RKO (cell line): ENCODE results near the gene NXT2.
A peak's percentile ranks its signal among the peaks of the same experiment; 100 is the strongest.
"Not testable (repeated sequence)": the region's sequence is repeated elsewhere in the genome, so short reads cannot be mapped to it uniquely, and the experiment has no call there.

Experiments
- DNase-seq: peaks from one replicate; pipeline ENCODE4 v3.0.0-alpha.2; 2016; ENCODE audit warnings: low spot score

Gene NXT2

GRCh38 chrX:109536439-109537323 lies at the start of gene NXT2:
Gene NXT2 (plus strand): TSS chrX:109536844. CDS start chrX:109537007, 163 bp downstream.
- DNase-seq: peak; percentile 90

GRCh38 chrX:109487640-109488039 lies 49.0 kb upstream of the NXT2 start:
- no peak for DNase-seq

- no peak for DNase-seq
These were observed 47.5 kb upstream of the NXT2 start for GRCh38 chrX:109489174-109489573.

GRCh38 chrX:109498434-109498833 lies 38.2 kb upstream of the NXT2 start:
- DNase-seq: no peak

GRCh38 chrX:109501176-109501575 lies 35.5 kb upstream of the NXT2 start:
- DNase-seq: no peak

DNA sequence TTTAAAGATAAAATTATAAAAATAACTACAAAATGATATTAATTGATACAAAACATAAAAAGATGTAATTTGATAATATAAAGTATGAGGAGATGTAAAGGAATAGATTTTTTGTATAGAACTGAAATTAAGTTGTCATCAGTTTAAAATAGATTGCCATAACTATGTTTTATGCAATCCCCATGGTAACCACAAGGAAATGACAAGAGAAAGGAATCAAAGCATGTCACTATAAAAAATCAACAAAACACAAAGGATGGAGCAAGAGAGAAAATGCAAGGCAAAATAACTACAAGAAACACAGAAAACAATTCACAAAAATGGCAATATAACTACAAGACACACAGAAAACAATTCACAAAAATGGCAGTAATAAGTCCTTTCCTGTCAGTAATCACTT lies 27.7 kb upstream of the NXT2 start:
- no peak for DNase-seq

- no peak for DNase-seq
These were observed 25.5 kb upstream of the NXT2 start for GRCh38 chrX:109511113-109511512.

- DNase-seq: no peak
These were observed 17.6 kb upstream of the NXT2 start for GRCh38 chrX:109519001-109519400.

GRCh38 chrX:109533005-109533404 lies 3.6 kb upstream of the NXT2 start:
- no peak for DNase-seq

DNA sequence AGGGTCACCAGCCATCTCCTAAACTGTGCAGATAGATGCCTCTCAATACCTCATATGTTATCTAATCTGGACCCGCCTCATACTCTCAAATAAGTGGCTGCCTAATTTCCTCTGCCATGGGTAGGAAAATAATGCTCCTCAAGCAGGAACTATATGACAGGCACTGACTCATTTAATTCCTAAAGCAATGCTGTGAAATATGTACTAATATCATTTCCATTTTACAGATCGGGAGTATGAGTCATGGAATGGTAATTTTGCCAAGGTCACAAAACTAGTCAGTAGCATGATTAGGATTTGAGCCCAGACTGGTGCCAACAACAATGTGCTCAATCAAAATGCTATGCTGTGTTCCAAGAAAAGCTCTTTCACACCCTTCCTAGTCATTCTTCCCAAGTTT lies 3.0 kb upstream of the NXT2 start:
- peak; percentile 78 for DNase-seq

GRCh38 chrX:109534933-109535332 lies 1.7 kb upstream of the NXT2 start:
- DNase-seq: no peak

GRCh38 chrX:109535578-109535977 lies 1.1 kb upstream of the NXT2 start:
- no peak for DNase-seq

GRCh38 chrX:109537324-109537665 lies 651 bp downstream of the NXT2 start:
- DNase-seq: peak; percentile 49

GRCh38 chrX:109539007-109539406 lies 2.4 kb downstream of the NXT2 start:
- DNase-seq: not testable (repeated sequence)

DNA sequence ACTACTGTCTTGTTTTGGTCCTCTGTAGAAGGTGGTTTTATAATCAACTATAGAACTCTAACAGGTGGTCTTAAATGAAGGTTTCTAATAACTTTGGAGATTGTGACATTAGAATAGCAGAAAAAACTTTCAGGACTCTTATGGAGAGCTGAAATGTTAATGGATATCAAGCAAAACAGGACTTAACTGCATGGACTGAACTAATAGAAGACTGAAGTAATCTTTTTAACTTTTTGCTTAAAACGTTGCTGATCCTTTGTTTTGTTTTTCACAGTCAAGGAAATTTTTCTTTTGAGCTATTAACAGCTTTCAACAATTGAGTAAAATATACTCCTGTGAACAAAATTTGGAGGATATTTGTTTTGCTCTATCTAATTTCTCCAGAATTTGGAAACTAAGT lies 17.2 kb downstream of the NXT2 start:
- no peak for DNase-seq

DNA sequence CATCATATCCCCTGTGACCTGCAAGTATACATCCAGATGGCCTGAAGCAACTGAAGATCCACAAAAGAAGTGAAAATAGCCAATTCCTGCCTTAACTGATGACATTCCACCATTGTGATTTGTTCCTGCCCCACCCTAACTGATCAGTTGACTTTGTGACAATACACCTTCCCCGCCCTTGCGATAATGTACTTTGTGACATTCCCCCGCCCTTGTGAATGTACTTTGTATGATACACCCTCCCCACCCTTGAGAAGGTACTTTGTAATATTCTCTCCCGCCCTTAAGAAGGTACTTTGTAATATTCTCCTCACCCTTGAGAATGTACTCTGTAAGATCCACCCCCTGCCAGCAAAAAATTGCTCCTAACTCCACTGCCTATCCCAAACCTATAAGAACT lies 39.4 kb downstream of the NXT2 start:
- DNase-seq: not testable (repeated sequence)

- no peak for DNase-seq
These were observed 40.4 kb downstream of the NXT2 start for GRCh38 chrX:109577055-109577454.

GRCh38 chrX:109578916-109579315 lies 42.3 kb downstream of the NXT2 start:
- no peak for DNase-seq

DNA sequence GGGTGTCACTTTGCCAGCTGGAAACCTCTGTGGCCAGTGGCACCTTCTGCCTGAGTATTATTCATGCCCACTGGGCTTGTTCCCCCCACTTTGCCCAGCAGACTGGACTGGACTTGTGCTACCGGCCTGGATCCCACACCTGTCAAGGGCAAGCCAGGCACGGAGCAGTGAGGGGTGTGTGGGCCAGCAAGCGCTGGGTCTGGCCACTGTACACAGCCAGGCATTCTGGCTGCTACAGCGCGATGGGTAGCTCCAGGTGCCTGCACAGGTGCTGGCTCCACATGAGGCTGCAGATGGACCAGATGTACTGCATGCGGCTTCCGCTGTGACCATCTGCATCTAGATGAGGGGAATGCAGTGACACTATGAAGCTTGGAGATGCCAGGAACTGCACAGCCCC lies 48.8 kb downstream of the NXT2 start:
- no peak for DNase-seq

DNA sequence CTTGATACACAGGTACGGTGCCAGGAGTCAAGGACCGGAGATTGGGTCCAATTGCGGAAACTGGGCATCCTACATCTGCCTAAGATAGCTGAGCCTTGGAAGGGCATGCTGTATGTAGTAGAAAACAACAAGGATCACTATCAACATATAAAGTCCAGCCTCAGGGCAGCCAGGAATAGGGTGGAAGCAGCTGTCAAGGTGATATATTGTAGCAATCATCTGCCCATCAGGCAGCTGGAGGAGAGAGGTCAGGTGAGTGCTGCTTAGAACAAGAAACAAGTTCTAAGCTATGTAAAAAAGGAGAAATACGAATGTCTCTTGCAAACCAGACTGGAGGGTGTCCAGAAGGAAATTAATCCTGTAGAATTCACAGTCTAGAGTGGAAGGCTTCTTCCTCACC lies 53.5 kb downstream of the NXT2 start:
- DNase-seq: no peak
